Measurements from ENCODE around the gene TGFB1.
"Not testable (repeated sequence)": the region's sequence is repeated elsewhere in the genome, so short reads cannot be mapped to it uniquely, and the experiment has no call there.

TGFB1 gene

DNA sequence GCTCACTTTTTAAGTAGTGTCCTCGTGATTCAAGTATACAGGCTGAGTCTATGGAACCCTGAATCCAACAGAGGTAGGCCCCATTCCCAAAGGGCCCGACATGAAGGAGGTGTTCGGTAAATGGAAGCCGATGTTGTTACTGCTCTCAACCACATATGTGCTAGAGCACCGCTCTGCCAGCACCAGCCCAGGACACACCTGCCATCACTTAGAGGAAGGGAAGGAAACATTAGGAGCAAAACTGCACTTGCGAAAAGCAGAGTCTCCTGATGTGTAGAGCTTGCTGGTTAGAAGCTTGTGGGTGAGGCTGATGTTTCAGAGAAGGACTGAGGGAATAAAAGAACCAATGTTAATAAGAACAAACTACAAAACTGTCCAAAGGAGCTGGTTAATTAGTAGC lies 53.2 kb downstream of the TGFB1 start:
- DNase-seq (ENCODE audit: low spot score), result no peak

DNA sequence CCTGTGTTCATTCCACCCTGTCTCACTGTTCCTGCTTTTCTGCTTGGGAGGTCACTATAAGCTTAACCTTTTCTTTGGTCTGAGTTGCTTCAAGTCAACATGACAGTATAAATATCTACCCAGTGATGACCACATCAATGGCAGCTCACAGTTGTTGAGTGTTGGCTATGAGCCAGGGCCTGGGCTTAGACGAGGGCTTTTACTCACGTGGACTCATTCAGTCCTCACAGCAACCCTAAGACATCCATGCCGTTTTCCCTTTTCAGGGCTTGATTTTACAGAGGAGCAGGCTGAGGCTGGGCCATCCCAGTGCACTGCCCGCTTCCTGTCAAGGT lies 54.0 kb downstream of the TGFB1 start:
- peak; percentile 14 for DNase-seq (ENCODE audit: low spot score)

DNA sequence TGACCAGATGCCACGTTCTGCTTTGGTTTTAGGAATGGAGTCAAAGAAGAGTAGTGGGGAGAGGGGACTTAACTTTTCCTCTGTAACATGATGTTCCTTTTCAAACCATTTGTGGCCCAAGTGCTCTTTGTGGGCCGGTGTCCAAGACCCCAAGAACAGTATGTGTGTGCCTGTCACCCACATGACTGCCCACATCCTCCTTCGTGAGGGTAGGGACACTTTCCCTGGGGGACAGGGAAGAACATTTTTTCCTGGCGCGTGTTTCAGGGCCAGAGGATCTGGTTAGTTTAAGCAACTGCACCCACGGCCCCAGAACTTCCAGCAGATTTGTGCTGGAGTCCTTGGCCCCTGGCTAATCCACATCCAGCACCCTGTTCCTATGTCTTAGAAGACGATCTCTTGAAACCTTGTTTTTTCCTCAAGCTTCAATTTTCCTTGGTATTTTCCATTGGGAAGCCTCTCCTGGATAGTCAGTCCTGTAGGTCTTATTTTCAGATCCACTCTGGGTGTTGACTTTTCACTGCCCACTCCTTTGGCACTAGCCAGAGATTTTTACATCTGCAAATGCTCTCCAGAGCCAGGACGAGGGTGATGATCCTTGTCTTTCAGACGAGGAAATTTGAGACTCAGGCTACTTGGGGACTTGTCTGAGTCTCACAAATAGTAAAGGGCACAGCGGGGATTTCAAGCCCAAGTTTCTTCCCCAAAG lies 54.5 kb downstream of the TGFB1 start:
- no peak for DNase-seq (ENCODE audit: low spot score)

DNA sequence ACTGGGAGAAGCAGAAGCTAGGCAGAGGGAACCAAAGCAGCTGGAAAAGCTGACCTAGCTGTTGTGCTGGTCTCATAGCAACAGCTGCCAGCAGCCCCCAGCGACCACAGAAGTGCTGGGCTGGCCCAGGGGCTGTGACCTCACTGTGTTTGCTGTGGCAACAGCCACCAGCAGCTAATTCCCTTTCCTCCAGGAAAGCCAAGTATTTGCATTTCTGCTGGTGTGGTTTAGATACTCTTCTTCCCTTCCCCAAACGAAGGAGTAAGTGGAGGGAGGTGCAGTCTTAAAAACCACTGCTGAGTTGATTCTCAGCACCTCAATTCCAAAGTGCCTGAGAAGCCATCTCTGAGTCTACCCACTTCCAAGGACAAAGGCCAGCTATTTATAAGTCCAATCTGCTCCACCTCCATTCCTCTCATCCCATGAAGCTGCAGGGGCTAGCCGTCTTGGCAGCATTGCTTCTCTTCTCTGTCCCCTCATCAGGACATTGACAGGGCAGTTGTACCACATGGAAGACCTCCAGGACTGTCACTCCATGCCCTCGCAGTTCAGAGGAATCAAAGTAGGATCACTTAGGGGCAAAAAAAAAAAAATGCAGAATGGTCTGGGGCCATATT lies 55.3 kb downstream of the TGFB1 start:
- DNase-seq (ENCODE audit: low spot score), result no peak

DNA sequence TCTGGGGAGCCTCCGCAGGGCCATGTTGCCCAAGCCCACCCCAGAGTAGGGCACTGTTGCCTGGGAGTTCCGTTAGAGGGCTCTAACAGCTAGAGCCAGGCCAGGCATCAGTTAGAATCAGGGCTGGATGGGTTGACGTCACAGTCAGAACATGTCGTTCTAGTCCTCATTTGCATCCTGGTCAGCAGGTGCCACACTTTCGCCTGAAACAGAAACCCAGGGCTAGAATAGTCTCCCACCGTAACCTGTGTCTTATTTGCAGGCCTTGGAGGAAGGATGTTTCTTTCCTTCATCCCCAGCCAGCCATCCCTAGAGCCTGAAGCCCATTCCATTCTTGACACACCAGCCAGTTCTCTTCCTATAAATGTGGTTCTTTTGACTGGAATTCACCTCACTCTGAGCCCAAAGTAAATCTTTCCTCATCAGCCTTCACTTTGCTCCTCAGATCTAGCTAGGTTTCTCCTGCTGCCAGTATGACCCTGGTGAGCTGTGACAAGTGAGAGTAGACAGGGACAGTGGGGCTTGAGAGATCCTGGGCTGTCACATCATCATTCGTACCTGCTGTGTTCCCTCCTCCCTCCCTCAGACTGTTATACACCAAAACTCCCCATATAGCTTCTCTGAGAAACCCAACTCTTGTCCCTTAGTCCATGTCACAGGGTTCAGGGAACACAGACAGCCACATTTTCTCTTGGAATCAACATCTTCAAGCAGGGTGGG lies 55.9 kb downstream of the TGFB1 start:
- DNase-seq (ENCODE audit: low spot score), result no peak

DNA sequence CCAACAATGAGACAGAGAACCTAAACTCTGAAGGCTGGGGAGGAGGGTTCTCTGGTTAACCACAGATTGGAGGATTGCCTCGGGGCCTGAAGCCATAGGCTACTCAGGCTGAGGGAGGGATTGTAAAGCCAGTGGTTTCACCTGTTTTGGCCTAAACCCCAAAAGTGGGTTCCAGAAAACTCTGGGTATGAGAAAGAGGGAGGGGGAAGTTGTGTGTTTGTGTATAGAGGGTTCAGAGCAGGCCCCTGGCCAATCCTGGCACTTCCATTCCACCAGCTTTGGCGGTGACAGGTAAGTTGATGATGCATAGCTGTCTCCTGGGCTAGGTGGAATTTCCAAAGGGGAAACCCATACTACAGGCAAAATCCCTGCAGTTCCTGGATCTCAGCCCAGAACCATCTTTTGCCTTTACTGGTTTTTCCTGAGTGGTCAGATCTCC lies 57.3 kb downstream of the TGFB1 start:
- no peak for DNase-seq (ENCODE audit: low spot score)

DNA sequence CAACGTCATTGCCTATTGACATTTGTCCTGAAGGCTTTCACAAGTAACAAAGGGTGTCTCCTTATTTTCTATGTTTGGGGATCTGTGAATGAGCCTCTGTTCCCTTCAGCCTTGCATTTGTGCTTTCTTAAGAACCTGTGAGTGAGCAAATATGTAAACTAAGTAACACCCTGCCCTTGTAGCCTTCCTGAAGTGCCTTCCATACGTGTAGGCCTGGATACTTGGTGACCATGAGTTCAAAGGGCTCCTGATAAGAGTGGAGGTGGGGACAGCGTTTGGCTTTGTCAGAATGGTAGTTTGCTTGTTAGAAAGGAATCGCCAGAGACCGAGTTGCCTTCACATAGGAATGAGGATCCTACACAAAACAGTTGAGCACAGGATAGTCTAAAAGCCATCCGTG lies 58.2 kb downstream of the TGFB1 start:
- no peak for DNase-seq (ENCODE audit: low spot score)

DNA sequence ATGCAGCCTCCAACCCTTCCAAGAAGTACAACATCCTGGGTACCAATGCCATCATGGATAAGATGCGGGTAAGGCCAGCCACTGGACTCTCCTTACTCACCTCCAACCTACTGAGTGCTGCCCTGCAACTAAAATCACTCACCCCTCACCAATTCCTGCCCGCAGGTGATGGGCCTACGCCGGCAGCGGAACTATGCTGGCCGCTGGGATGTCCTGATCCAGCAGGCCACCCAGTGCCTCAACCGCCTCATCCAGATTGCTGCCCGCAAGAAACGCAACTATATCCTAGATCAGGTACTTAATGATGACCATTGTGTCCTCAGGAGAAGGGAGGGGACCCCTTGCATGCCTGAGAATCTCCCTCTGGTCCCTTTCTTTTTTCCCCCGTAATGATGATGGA lies 59.3 kb downstream of the TGFB1 start:
- DNase-seq (ENCODE audit: low spot score), result no peak

DNA sequence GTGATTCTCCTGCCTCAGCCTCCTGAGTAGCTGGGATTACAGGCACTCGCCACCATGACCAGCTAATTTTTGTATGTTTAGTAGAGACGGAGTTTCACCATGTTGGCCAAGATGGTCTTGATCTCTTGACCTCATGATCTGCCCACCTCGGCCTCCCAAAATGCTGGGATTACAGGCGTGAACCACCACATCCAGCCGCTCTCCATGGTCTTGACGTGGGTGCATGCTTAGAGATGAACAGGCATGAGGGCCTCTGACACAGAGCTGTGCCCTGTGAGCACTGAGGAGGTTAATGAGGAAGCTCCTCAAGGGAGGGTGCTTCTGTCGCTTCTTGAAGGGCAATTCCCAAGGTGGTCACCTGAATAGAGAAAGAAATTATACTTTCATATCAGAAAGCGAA lies 63.9 kb downstream of the TGFB1 start:
- not testable (repeated sequence) for DNase-seq (ENCODE audit: low spot score)

DNA sequence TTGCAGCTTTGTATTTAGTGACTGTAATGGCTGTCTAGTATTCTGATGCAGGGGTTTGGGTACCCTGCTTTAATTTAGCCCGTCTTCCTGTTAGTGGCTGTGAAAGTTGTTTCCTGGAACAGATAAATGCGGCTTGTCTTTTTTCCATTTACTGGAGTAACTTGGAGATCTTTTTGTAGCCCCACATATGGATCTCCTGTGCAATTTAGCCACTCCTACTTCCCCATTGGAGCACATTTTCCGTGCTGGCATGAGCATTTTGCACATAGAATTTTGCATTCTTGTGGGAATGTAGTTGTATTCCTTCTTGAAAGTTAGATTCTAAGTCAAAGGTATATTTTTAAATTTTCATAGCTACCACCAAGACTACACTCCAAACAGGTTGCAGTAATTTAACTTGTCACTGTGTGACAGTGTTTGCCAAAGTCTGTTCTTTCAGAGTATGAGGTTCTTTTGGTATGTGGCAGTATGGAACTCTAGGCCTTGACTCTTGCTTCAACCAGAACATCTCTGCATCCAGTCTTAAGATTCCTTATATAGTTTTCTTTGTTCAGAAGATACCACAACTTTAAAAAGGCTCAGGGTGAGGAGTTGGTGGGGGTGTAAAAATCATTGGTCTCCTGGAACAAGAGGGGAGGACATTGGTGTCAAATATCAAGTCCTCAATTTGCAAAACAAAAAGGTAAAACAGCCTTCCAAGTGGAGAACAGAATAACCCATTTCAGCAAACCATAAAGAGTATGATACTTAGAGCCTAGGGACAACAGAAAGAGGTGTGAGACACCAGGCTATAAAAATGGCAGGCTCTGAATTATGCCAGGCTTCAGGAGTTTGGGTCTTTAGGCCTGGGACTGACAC lies 64.8 kb downstream of the TGFB1 start:
- DNase-seq (ENCODE audit: low spot score), result no peak
